Measurements from ENCODE around the gene NUDT22.

DNA sequence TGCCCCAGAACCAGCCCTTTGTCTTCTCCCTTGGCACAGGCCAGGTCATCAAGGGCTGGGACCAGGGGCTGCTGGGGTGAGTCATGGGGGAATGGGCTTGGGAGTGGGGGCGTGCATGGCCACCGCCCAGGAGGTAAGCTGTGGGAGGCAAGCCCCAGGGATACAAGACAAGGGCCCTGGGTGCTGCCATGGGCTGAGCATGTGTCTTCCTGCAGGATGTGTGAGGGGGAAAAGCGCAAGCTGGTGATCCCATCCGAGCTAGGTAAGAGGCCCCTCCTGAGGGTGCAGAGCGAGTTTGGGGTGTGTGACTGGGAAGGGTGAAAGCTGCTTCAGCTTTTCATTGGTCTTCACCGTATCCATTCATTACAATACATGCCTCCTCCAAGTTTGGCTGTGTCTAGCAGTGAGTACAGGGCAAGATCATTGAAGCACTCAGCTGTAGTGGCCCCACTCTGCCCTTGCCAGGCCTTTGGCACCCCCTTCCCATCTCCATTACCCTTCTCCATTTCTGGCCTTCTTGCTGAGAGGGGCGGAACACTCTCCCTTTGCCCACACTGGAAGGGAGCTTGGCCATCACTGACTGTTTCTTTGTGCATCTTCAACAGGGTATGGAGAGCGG lies 17.3 kb downstream of the NUDT22 start:
- no peak for TF ChIP-seq CTCF (IDR thresholded peaks at IDR 0.05)
- no peak for TF ChIP-seq POLR2A (IDR thresholded peaks at IDR 0.05)

All from heart left ventricle (tissue), 13 donors.